Activated CD8-positive, alpha-beta T cell treated with anti-CD3 and anti-CD28 coated beads, Interleukin-2, amount 10 ng/mL, durations not matched to agents 7 days and 5 days (primary cell): ENCODE results near the gene IFT74. TPM values are rescaled to one million over a fixed set of nuclear protein-coding genes. Genes with fewer than 3 reads are reported as not detected.
A peak's percentile ranks its signal among the peaks of the same experiment; 100 is the strongest.

Source experiments
- ATAC-seq: fragments of 150-1000 bp; cut with Tn5 transposase; one replicate; pipeline ENCODE4 v1.10.0; 2021; ENCODE audit warnings: moderate library complexity
- CTCF ChIA-PET: fragments of 350-600 bp; sonication (Branson Sonifier 250); formaldehyde crosslinking; loops from one replicate; lab custom pipeline; 2021; ENCODE audit warnings: antibody characterized with exemption; lab: Charles Lee
- POLR2A ChIA-PET: fragments of 350-600 bp; sonication (Branson Sonifier 250); formaldehyde crosslinking; loops from one replicate; lab custom pipeline; 2021; ENCODE audit warnings: antibody characterized with exemption; lab: Charles Lee
- DNase-seq: peaks from one replicate; pipeline ENCODE4 v3.0.0-alpha.2; 2020
- H3K27ac Mint-ChIP-seq: one replicate; pipeline ENCODE4 v1.8.0; 2021; ENCODE audit warnings: mild to moderate bottlenecking, mixed read lengths
- H3K27me3 Mint-ChIP-seq: one replicate; pipeline ENCODE4 v1.8.0; 2021; ENCODE audit warnings: low read depth, mixed read lengths
- H3K36me3 Mint-ChIP-seq: one replicate; pipeline ENCODE4 v1.8.0; 2021; ENCODE audit warnings: low read depth, mixed read lengths
- H3K4me1 Mint-ChIP-seq: one replicate; pipeline ENCODE4 v1.8.0; 2021; ENCODE audit warnings: low read depth, mixed read lengths
- H3K4me3 Mint-ChIP-seq: one replicate; pipeline ENCODE4 v1.8.0; 2021; ENCODE audit warnings: mild to moderate bottlenecking, mixed read lengths
- H3K9me3 Mint-ChIP-seq: one replicate; pipeline ENCODE4 v1.8.0; 2022; ENCODE audit warnings: mixed read lengths; ENCODE audit not compliant: insufficient read depth
- total RNA-seq, 2 experiments: library from RNA; stranded (reverse); gene quantifications; one replicate each; pipeline ENCODE4 v1.2.3, GENCODE V29; 2021

Gene IFT74
- total RNA-seq, 2 experiments from 2014 or later: 5.7 to 6.5 TPM

DNA sequence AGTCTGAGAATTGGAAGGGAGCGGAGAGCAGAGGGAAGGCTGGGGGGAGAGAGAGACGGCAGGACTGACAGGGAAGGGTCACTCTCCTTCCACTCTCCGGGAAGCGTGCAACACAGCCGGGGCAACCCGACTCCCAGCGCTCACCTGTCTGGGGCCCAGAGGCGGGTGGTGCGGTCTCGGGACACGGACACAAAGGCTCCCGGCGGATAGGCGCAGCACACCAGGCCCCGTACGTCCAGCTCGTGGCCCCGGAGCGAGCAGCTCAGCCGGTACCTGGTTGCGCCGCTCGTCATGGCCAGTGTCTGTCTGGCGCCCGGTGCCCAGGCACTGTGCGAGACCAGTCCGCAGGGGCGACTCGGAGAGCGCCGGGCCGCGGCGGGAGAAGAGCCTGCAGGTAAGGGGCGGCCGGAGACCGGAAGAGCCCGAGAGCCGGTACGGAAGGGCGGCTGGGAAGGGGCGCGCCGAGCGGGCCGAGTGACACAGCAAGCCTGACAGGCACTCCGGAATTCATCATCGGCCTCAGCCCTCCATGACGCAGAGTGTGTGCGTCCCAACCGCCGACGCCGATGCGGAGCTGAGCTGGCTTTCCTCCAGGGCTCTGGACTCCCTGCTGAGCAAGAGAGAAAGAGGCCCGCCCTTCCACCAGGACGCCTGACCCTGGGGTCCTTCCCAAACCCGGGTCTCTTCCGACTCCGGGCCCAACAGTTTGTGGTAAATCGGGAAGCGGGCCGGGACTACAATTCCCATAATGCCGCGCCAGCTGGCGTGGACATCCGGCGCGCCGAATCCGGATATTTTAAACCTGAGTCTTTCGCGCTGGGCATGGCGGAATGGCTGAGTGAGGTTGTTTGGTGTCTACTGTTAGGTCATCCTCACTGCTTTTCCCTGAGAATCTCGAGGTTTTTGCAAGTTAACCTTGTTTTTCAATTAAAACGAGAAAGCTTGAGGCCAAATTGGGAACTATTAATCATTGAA, 9.2 kb upstream of the IFT74 start, which contains the start of gene PLAA:
Gene PLAA, minus strand, starts transcription at position 490 of the 975 bp plus-strand sequence. Its CDS starts 197 bp downstream, at position 293.
- POLR2A ChIA-PET: interaction anchor here (0.6 to 2.3 kb wide), 8 partner anchors 8 to 626 kb away, joined by 3 to 36 read pairs (median 4); partner anchors contain the start of genes C9orf72, CAAP1 and IFT74
- CTCF ChIA-PET: interaction anchor here (1.5 to 1.6 kb wide), 2 partner anchors 9 to 29 kb away, joined by 4 to 9 read pairs; partner anchors contain the start of gene IFT74
- Mint-ChIP-seq H3K4me3 (peak within 1 kb of the TSS; percentile 96), H3K4me1 (peaks cover 44% of the 10 kb centered on the region), H3K36me3 (peaks cover 21% of the 10 kb centered on the region), H3K27ac (peak within 1 kb of the TSS; percentile 100), H3K9me3 (no peaks in the 10 kb centered on the region), H3K27me3 (no peaks in the 10 kb centered on the region)
- DNase-seq (peak; percentile 90), ATAC-seq (peak; percentile 96)

- DNase-seq: peak; percentile 33
- peaks cover 41% of the 10 kb centered on the region for H3K4me1 Mint-ChIP-seq
Observed at GRCh38 chr9:26947736-26948135, 8.5 kb upstream of the IFT74 start.

DNA sequence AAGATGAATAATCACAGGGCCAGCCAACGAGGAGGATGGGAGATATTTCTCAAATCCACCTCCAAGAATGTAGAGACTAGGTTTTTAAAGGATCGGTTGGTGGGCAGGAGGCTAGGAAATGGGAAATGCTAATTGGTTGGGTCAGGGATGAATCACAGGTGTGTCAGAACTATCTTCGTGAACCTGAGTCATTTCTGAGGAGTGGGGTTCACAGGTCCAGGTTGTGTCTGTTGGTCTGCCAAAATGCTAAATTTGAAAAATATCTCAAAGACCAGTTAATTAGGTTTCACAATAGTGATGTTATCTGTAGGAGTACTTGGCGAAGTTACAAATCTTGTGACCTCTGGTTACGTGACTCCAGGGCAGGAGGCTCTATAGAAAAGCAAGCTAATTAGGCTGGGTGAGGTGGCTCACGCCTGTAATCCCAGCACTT, 6.6 kb upstream of the IFT74 start:
- no peak overlapping the region for H3K27ac Mint-ChIP-seq
- CTCF ChIA-PET: no interaction called here
- no peak for ATAC-seq

More at GRCh38 chr9:26947736-26948135, 8.5 kb upstream of the IFT74 start:
- peak overlapping the region; percentile 96 for H3K4me3 Mint-ChIP-seq
- H3K27me3 Mint-ChIP-seq: no peaks in the 10 kb centered on the region
- H3K27ac Mint-ChIP-seq: peak overlapping the region; percentile 100
- H3K36me3 Mint-ChIP-seq: peaks cover 17% of the 10 kb centered on the region
- H3K9me3 Mint-ChIP-seq: no peaks in the 10 kb centered on the region
- no peak for ATAC-seq
- ChIA-PET POLR2A (interaction anchor here (0.6 to 2.3 kb wide), 7 partner anchors 8 to 625 kb away, joined by 4 to 36 read pairs (median 5); partner anchors contain the start of genes C9orf72, CAAP1 and IFT74), CTCF (interaction anchor here (1.5 to 1.6 kb wide), 2 partner anchors 8 to 29 kb away, joined by 4 to 9 read pairs; partner anchors contain the start of gene IFT74)

GRCh38 chr9:26950521-26950920, 5.7 kb upstream of the IFT74 start:
- no peak overlapping the region for H3K4me3 Mint-ChIP-seq
- POLR2A ChIA-PET: no interaction called here
- no peak overlapping the region for H3K27ac Mint-ChIP-seq

More for the DNA sequence above, 6.6 kb upstream of the IFT74 start:
- no peak for DNase-seq
- H3K27me3 Mint-ChIP-seq: no peaks in the 10 kb centered on the region
- H3K9me3 Mint-ChIP-seq: no peaks in the 10 kb centered on the region
- H3K4me1 Mint-ChIP-seq: peaks cover 37% of the 10 kb centered on the region
- no peak overlapping the region for H3K4me3 Mint-ChIP-seq
- peaks cover 3% of the 10 kb centered on the region for H3K36me3 Mint-ChIP-seq
- POLR2A ChIA-PET: no interaction called here

DNA sequence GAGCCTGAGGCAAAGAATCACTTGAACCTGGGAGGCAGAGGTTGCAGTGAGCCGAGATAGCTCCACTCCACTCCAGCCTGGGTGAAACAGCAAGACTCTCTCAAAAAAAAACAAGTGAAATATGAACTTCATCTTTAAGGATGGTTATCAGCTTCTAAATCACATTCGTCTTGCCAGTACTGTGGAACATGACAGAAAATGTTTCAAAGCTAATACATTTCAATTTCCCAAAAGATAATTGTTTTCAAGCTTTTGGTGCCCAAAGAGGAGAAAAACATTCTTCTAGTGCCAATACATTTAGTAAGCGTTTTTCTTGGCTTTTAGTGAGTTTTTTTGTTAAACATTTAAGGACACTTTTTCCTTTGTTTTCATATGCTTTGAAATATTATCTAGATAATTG, 4.4 kb upstream of the IFT74 start:
- peaks cover 42% of the 10 kb centered on the region for H3K4me1 Mint-ChIP-seq
- no peaks in the 10 kb centered on the region for H3K9me3 Mint-ChIP-seq
- no peak overlapping the region for H3K27ac Mint-ChIP-seq
- no peak overlapping the region for H3K4me3 Mint-ChIP-seq
- no peak for ATAC-seq
- CTCF ChIA-PET: no interaction called here
- DNase-seq: no peak
- H3K27me3 Mint-ChIP-seq: no peaks in the 10 kb centered on the region
- no peaks in the 10 kb centered on the region for H3K36me3 Mint-ChIP-seq
- POLR2A ChIA-PET: no interaction called here

More at GRCh38 chr9:26950521-26950920, 5.7 kb upstream of the IFT74 start:
- DNase-seq (no peak), ATAC-seq (no peak)
- H3K9me3 Mint-ChIP-seq: no peaks in the 10 kb centered on the region
- H3K36me3 Mint-ChIP-seq: peaks cover 1% of the 10 kb centered on the region
- H3K4me1 Mint-ChIP-seq: peaks cover 40% of the 10 kb centered on the region
- no peaks in the 10 kb centered on the region for H3K27me3 Mint-ChIP-seq
- CTCF ChIA-PET: no interaction called here

DNA sequence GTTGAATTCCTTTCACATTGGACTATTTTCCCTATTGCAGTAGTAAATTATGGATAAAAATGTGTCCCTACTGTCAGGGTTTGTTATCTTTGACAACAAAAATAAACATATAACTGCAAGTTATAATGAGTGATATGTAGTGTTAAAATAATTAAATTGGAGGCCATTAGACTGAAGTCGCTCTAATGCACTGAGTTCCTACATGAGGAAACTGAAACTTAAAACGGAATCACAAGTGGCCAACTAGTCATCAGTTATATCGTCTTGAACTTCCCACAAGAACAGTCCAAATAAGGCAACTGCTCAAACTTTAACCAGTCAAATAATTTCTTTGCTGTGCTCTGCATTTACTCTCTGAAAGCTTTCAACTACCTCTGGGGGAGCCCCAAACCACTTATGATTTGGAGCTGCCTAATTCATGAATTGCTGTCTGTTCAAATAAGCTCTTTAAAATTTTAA, 2.1 kb upstream of the IFT74 start:
- H3K4me3 Mint-ChIP-seq: no peak overlapping the region
- H3K27ac Mint-ChIP-seq: peak overlapping the region; percentile 35
- DNase-seq (no peak), ATAC-seq (no peak)
- H3K4me1 Mint-ChIP-seq: peaks cover 39% of the 10 kb centered on the region
- no peaks in the 10 kb centered on the region for H3K9me3 Mint-ChIP-seq
- H3K27me3 Mint-ChIP-seq: no peaks in the 10 kb centered on the region
- H3K36me3 Mint-ChIP-seq: no peaks in the 10 kb centered on the region
- CTCF ChIA-PET: interaction anchor here (1.0 to 3.1 kb wide), 4 partner anchors 10 to 78 kb away, joined by 3 to 21 read pairs (median 4); partner anchors contain the start of gene CAAP1
- POLR2A ChIA-PET: interaction anchor here (0.8 to 1.3 kb wide), 2 partner anchors 9 to 12 kb away, joined by 4 read pairs; no protein-coding TSS in a partner anchor

- CTCF ChIA-PET: interaction anchor here (0.7 to 3.1 kb wide), 6 partner anchors 8 to 65 kb away, joined by 3 to 21 read pairs (median 4); partner anchors contain the start of genes CAAP1 and PLAA
- H3K36me3 Mint-ChIP-seq: no peaks in the 10 kb centered on the region
- peaks cover 33% of the 10 kb centered on the region for H3K4me1 Mint-ChIP-seq
- ATAC-seq: no peak
- DNase-seq: peak; percentile 31
- POLR2A ChIA-PET: interaction anchor here (0.7 to 2.7 kb wide), 8 partner anchors 8 to 78 kb away, joined by 3 to 36 read pairs (median 4); partner anchors contain the start of genes CAAP1 and PLAA
- H3K9me3 Mint-ChIP-seq: no peaks in the 10 kb centered on the region
- peak overlapping the region; percentile 83 for H3K4me3 Mint-ChIP-seq
- H3K27ac Mint-ChIP-seq: peak overlapping the region; percentile 84
- no peaks in the 10 kb centered on the region for H3K27me3 Mint-ChIP-seq
Observed at GRCh38 chr9:26955222-26955903, 849 bp upstream of the IFT74 start.

- ATAC-seq (no peak), DNase-seq (no peak)
- no peaks in the 10 kb centered on the region for H3K27me3 Mint-ChIP-seq
- peaks cover 33% of the 10 kb centered on the region for H3K4me1 Mint-ChIP-seq
- ChIA-PET POLR2A (interaction anchor here (2.6 to 2.7 kb wide), 2 partner anchors 9 to 64 kb away, joined by 13 to 36 read pairs; partner anchors contain the start of genes CAAP1 and PLAA), CTCF (interaction anchor here (3.1 kb wide), 1 partner anchor 64 kb away, joined by 21 read pairs; the partner anchor contains the start of gene CAAP1)
- peak overlapping the region; percentile 83 for H3K4me3 Mint-ChIP-seq
- H3K36me3 Mint-ChIP-seq: peaks cover 4% of the 10 kb centered on the region
- peak overlapping the region; percentile 84 for H3K27ac Mint-ChIP-seq
- H3K9me3 Mint-ChIP-seq: no peaks in the 10 kb centered on the region
Observed at GRCh38 chr9:26956860-26957233, 635 bp downstream of the IFT74 start.

GRCh38 chr9:26971721-26972120, 15.5 kb downstream of the IFT74 start:
- ChIA-PET POLR2A (interaction anchor here (1.2 kb wide), 1 partner anchor 16 kb away, joined by 4 read pairs; the partner anchor contains the start of gene IFT74), CTCF (interaction anchor here (1.0 kb wide), 1 partner anchor 13 kb away, joined by 3 read pairs; no protein-coding TSS in a partner anchor)
- ATAC-seq (no peak), DNase-seq (no peak)
- no peaks in the 10 kb centered on the region for H3K36me3 Mint-ChIP-seq
- H3K9me3 Mint-ChIP-seq: no peaks in the 10 kb centered on the region
- no peaks in the 10 kb centered on the region for H3K27me3 Mint-ChIP-seq
- H3K4me3 Mint-ChIP-seq: no peak overlapping the region
- H3K4me1 Mint-ChIP-seq: peaks cover 3% of the 10 kb centered on the region
- H3K27ac Mint-ChIP-seq: no peak overlapping the region

DNA sequence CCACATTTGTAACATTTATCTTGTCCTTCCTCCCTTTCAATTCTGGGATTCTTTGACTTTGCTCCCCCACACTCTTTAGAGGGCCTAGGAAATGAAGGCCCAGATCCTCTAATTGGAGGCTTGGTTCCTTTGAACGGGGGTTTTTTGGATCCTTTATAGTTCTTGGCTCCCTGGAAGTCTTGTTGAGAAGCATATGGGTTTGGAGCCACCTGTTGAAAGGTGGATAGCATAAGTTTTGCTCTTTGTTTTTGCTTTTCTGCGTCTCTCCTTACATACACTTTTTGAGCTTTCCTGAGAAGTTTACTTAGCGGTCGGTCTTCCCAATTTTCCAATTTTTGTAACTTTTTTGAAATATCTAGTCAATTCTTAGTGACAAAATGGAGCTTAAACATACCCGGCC, 17.8 kb downstream of the IFT74 start:
- ATAC-seq (no peak), DNase-seq (no peak)
- H3K9me3 Mint-ChIP-seq: no peaks in the 10 kb centered on the region
- CTCF ChIA-PET: interaction anchor here (1.0 to 2.1 kb wide), 2 partner anchors 14 to 232 kb away, joined by 4 to 5 read pairs; no protein-coding TSS in a partner anchor
- H3K4me1 Mint-ChIP-seq: no peaks in the 10 kb centered on the region
- no peak overlapping the region for H3K27ac Mint-ChIP-seq
- no peaks in the 10 kb centered on the region for H3K36me3 Mint-ChIP-seq
- no peak overlapping the region for H3K4me3 Mint-ChIP-seq
- POLR2A ChIA-PET: no interaction called here
- H3K27me3 Mint-ChIP-seq: no peaks in the 10 kb centered on the region
